ENCODE measurements around the gene NOC4L.
"Not testable (repeated sequence)": the region's sequence is repeated elsewhere in the genome, so short reads cannot be mapped to it uniquely, and the experiment has no call there.

NOC4L gene

DNA sequence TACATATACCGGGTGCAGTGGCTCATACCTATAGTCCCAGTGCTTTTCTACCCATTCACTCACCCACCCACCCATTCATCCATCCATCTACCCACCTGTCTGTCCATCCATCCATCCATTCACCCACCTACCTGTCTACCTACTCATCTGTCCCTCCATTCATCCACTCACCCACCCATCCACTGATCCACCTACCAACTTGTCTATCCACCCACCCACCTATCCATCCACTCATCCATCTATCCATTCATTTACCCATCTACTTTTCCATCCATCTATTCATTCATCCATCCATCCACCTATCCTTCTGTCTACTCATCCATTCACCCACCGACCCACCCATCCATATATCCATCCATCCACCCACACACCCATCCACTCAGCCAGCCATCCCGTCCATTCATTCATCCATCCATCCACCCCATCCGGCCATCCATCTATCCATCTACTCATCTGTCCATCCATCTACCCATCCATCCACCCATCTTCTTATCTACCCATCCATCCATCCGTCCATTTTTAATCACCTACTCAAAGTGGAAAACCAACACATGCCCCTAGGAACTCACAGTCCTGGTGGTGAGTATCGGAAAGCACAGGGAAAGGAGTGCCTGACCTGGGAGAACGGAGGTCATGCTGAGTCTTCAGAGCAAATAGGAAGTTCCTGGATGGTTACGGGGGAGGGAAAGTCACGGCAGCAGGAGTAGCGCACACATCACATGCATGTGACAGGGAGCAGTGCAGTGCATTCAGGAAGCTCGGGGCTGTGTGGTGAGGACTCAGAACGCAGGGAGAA, 20.1 kb upstream of the NOC4L start:
- DNase-seq (ENCODE audit: low read depth): no peak

DNA sequence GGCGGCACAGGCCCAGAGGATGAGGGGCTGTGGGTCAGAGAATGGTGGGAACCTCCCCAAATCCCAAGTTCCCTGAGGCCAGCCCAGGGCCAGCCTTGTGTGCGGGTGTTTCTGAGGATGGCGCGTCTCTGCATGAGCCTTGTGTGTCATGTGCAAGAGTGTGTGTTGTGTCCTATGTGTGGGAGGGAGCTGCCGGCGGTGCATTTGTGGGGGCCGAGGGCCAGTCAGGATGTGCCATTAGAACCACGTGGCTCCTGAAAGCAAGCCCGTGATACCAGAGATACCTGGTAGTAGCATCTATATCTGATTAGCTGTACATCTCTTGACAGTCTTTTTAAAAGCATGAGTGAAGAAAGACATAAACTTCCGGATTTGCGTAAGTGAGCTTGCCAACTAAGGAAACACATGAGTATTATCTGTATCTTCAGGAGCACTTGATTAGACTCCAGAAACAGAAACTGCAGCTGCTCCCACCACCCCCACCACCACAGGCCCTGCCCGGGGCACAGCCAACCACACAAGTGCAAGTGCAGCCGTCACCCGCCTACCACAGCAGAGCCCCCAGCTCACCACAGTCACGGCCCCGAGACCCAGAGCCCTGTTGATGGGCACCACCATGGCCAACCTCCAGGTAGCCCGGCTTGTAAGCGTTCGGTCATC, 19.4 kb upstream of the NOC4L start:
- DNase-seq (ENCODE audit: low read depth): no peak

DNA sequence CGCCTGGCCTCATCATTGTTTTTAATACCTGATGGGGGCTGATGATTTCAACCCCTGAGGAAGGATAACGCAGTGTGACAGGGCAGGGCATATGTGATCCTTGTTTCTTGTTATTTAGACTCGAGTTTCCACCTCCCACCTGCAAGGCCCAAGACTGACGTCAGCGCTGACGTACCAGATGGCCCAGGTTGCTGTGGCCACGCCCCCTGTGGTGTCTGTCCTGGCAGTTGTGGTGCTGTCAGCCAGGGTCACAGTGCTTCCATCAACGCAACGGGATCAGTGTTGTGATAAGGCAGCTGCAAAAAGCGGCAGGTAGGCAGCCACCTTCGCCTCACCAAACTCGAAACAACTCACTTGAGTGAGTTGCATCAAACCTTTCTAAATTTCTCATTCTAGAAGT, 18.5 kb upstream of the NOC4L start:
- no peak for DNase-seq (ENCODE audit: low read depth)

DNA sequence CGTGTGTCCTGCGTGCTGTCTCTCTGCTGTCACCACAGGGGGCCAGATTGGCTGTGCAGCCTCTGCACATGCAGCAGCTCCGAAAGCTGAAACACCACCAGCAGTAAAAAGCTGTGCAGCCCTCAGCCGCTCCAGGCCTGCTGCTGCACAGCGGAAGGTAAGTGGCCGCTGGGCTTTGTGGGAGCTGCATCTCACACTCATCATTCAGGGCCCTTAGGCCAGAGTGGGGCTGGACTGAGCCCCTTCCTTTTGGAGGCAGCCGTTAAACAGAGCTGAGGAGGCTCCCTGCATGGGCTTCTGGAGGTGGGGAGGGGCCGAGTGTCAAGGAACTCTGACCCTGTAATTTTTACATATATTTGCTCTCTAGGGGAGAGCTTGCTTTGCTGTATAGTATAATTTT, 17.2 kb upstream of the NOC4L start:
- no peak for DNase-seq (ENCODE audit: low read depth)

DNA sequence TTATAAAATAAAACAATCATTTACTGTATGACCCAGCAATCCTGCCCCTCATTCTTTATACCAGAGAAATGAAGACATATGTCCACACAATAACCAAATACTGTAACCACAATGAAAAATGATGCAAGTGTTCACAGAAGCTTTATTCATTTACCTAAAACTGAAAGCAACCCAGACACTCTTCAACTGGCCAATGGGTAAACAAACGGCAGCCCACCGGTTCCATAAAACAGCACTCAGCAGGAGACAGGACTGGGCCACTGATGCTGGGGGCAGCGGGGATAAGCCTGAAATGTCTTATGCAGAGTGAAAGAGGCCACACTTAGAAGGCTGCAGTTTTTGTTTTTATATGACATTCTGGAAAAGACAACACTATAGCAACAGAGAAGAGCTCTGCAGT, 15.2 kb upstream of the NOC4L start:
- no peak for DNase-seq (ENCODE audit: low read depth)

DNA sequence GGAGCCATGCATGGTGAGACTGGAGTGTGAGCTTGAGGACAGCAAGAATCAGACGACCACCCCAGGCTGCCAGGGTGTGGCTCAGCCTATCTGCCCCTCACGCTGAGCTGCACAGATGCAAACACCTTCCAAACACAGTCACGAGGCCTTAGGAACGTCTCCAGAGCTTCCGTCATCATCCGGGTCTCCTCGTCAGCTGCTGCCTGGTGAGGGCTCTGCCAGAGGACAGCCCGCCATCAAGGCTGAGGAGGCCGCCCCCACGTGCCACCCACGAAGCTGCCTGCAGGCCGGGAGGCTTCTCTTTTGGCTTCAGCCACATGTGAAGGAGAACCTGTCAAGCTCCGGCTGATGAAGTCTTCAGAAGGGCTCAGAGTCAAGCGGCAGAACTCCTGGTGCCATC, 13.6 kb upstream of the NOC4L start:
- DNase-seq (ENCODE audit: low read depth): no peak

DNA sequence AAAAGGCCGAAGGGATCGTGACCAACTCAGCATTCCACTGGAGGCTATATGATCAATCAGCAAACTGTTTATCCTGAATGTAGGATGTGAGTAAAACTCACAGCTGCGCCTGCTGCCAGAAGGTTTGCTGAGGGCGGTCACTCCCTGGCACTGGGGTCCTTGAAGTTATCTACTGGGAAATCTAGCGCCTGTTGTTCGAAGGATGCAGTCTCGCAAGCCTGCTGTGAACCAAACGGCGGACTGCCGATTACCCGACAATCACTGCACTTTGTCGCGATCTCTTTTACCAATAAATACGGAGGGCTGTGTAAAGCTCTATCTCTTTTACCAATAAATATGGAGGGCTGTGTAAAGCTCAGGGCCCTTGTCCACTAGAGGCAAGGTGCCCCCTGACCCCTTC, 13.0 kb upstream of the NOC4L start:
- no peak for DNase-seq (ENCODE audit: low read depth)

DNA sequence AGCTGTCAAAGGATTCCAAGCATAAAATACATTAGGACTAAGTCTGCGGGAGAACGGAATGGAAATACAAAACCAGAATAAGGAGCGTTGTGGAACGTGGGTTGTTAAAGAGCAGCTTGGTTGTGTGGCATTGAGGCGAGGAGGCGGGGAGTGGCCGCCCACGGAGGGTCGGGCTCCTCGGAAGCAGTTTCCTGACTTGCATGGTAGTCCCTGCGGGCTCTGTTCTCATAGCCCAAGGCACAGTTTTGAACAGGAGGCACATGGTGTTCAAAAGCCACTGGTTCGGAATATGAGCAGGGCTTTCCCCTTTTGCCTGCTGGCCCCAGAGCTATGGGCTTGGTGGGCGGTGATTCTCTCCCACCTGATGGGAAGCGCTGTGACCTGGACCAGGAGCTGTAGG, 12.3 kb upstream of the NOC4L start:
- DNase-seq (ENCODE audit: low read depth): no peak

DNA sequence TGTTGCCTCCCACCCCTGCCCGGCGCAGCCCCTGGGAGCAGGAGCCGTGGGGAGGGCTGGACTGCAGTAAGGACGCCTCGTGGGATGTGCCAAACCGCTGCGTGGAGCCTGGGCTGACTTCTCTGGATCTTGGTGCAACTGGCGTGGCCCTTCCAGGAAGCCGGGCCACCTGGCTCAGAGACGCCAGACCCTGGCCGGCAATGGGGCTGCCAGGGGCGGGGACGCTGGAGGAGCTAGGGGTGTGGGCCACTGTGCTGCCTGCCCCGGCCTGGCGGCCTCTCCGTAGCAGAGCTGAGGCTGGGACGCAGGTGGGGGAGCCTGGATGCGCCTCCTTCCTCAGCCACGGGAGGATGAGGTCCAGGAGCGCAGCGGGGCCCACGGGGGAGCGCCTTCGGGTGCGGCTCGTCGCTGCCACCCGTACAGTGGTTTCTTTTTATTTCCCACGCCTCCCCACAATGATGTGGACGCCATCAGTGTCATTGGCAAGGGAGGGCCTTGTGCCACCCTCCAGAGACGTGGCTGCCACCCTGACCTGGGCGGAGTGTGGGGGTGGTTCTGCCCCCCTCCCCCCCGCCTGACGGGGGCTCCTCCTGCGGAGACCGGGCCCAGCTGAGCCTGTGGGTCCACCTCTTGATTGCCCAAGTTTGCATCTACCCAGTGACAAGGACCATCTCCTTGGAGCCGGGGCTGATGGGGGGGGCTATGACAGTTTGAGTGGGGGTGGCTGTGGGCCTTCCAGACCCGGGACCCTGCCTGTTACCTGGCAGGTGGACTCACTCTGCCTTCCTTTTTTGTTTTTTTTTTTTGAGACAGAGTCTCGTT, 11.4 kb upstream of the NOC4L start:
- no peak for DNase-seq (ENCODE audit: low read depth)

DNA sequence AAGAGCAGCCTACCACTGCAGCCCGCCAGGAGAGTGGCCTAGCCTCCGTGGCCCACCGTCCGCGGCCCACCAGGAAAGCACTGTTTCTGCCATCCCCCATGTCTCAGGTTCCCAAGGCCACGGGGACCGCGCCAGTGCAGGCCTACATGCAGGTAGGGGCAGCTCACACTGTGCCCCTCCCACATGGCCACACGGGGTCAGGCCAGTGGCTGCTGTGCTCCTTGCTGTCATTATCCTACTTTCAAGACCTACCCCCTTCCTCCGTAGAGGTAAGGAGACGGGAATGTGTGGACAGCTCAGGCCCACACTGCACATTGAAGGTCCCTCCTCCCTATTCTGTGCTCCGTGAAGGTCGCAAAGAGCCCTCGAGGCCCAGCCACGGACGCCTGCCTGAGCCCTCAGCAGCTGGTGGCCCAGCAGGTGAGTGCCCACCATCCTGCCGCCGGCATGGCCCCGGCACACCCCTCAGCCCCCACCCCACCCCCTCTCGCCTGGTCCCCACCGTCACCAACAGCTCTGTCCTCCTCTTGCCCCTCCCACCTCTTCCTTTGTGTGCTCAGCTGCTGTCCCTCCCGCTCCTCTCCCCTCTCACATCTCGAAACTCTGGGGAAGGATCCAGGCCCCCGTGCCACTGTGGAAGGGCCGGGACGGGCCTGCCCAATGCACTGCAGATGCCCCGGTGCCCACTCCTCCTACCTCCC, 10.2 kb upstream of the NOC4L start:
- no peak for DNase-seq (ENCODE audit: low read depth)

DNA sequence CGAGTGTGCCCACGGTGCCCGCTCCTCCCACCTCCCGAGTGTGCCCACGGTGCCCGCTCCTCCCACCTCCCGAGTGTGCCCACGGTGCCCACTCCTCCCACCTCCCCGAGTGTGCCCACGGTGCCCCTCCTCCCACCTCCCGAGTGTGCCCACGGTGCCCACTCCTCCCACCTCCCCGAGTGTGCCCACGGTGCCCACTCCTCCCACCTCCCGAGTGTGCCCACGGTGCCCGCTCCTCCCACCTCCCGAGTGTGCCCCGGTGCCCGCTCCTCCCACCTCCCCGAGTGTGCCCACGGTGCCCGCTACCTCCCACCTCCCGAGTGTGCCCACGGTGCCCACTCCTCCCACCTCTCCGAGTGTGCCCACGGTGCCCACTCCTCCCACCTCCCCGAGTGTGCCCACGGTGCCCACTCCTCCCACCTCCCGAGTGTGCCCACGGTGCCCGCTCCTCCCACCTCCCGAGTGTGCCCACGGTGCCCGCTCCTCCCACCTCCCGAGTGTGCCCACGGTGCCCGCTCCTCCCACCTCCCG, 9.5 kb upstream of the NOC4L start:
- DNase-seq (ENCODE audit: low read depth): not testable (repeated sequence)

DNA sequence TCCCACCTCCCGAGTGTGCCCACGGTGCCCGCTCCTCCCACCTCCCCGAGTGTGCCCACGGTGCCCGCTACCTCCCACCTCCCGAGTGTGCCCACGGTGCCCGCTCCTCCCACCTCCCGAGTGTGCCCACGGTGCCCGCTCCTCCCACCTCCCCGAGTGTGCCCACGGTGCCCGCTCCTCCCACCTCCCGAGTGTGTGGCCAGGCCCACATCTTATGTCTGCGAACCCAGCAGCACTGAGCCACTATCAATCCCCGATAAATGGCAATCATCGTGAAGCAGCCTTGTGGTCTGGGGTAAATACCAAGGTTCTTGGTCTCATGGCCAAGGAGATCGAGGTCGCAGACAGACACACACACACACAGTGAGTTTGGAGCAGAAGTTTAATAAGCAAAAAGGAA, 8.0 kb upstream of the NOC4L start:
- DNase-seq (ENCODE audit: low read depth): not testable (repeated sequence)

DNA sequence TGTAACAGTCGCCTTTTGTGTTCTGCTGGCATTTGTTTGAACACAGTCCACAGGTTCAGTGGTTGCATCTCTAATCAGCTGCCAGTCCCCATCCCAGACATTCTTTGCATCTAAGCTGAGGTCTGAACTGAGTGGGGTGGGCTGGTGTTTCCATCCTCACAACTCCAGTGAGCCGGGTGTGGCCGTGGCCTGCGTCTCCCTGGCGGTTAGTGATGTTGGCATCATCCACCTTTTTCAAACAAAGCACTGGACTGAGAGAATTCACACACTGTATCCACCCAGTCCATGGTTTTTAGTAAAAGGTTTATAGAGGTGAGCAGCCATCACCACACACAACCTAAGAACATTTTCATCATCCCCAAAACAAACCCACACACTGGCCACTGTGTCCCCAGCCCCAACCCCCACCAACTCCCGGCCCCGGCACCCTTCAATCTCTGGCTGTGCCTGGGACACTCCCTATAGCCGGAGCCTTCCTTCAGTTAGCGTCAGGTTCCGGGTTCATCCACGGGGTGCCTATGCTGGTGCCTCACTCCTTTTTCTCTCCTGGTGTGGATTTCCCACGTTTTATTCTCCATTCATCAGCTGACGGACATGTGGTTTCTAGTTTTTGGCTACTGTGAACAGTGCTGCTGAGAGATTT, 6.7 kb upstream of the NOC4L start:
- no peak for DNase-seq (ENCODE audit: low read depth)

DNA sequence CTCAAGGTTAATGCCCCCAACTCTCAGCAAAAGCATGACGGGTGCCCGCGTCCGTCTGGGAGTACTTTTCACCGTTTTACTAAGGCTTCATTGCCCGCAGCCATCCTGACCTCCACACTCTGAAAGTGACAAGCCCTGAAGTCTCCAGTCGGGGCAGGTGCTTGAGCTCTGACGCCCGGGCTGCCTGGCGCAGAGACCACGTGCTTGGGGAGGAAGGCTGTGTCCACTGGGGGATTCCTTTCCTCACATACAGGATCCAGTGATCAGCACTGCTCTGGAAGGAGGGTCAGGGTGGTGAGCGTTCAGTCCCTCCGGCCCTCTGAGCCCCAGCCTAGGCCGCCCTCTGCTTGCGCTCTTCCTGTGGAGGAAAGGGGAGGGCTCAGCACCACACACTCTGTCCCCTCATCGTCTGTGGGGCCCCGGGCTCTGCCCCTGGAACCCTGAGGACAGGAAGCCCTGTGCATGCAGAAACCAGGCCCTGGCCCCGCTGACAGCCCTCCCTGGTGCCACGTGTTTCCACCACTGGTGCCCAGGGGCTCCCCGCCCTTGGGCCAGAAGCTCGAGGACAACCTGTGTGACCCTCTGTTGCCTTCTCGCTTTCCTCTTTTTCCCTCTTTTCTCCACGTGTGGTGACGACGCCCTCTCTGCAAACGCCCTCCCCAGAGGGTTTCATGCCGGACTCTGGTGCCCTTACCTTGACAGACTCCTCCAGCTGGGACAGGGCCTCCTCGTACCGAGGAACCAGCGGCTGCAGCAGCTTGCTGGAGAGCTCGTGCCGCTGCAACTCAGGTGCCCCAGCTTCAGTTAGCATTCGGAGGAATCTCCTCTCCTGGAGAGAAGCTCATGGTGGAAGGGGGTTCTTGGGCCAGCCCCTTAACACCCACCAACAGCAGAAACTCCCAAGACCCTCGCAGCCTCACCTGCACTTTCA, 5.1 kb upstream of the NOC4L start:
- no peak for DNase-seq (ENCODE audit: low read depth)

DNA sequence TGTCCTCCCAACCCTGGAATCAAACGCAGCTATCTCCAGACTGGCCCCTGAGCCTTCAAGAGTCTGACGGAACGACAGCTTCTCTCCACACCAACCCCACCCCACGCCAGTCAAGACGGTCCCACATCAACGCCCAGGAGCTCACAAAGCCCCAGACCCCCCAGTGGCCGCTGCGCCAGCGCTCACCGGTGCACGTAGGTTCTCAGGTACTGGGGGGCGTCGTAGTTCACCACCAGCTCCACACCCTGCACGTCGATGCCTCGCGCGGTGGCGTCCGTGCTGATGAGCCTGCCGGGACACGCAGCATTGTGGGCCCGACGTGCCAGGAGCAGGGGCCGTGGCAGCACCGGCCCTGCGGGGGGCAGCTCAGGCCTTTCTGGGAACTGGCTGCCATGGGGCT, 4.3 kb upstream of the NOC4L start:
- no peak for DNase-seq (ENCODE audit: low read depth)

DNA sequence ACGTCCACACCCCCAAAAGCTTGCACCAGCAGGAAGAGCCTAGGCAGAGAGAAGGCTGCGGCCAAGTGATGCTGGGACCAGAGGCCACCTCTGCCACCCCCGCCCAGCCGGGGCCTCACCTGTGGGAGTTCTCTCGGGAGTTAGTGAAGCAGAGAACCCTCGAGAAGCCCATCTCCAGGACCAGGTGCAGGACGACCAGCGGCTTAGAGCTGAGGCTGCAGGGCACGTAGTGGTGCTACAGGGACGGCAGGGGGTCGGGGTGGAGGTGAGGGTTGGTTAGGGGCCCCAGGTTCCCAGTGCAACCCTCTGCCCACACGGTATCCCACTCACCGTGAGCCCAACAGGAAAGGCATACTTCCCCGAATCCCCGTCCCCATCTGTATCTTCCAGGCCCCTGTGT, 3.8 kb upstream of the NOC4L start:
- no peak for DNase-seq (ENCODE audit: low read depth)

DNA sequence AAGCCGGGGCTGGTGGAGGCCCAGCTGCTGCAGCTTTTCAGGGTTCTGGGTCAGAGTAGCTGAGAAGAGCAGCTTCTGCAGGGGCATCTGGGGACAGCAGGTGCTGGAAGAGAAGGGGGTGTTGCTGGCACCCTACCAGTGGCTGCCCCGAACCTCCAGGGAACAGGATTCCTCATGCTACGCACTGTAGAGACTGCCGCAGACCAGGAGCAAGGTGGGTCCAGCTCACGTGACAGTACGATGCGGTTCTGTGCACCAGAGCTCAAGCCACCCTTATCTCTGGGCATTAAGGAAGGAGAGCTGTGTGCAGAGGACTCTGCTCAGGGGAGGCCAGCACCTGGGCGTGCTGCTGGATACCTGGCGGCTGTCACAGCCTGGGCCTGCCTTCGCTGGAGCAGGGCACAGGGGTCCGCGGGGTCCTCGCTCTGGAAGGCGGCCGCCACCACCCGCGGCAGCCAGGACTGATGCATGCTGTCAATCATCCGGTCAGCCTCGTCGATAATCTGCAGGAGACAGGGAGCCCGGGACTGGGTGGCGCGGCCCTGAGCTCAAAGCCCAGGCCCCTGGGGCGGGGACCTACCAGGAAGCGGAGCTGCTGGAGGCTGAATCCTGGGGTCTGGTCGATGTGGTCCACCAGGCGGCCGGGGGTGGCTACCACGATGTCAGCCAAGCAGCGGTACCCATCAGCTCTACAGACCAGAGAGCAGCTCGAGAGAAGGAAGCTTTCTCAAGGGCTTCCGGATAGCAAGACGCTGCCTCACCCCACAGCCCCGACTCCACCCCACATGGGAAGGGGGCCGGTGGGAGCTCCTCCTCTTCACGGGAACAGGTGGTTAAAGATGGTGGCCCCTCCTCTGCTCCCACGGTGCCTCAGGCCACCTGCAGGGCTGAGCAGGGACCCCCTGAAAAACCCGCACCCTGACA, 3.1 kb upstream of the NOC4L start:
- DNase-seq (ENCODE audit: low read depth): no peak

DNA sequence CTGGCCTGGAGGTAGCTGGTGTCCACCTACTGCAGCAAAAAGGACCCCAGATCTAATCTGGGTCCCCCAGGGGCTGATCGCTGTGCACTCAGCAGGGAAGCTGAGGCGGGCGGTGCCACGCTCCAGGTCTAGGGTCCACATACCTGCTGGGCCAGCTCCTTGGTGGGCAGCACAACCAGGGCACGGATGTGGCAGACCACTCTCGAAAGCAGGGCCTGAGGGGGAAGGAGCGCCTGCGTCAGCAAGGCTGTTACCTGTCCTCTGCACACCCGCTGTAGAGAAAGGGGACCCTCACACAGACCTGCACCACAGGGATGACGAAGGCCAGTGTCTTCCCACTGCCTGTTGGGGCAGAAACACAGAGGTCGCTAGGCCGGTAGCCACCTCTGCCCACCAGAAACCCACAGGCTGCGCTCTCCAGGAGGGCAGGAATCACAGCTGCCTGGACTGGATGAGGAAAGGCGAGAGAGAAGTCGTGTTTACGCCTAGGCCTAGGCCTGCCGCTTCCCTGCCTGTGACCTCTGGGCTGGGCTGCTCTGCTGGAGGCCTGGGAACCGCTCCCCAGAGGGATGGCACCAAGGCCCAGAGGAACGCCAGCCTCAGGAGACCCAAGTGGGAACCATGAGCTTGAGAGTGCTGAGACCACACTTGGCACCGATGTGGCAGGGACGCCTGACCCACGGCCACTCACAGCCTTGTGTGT, 2.1 kb upstream of the NOC4L start:
- DNase-seq (ENCODE audit: low read depth): no peak
